Activated T-cell treated with anti-CD3 and anti-CD28 coated beads, Interleukin-2, amount 50 U/mL, for 24 hours (primary cell): Measurements from ENCODE around the gene PRAME.
A peak's percentile ranks its signal among the peaks of the same experiment; 100 is the strongest.
"Not testable (repeated sequence)": the region's sequence is repeated elsewhere in the genome, so short reads cannot be mapped to it uniquely, and the experiment has no call there.

ENCODE experiments used
- DNase-seq: peaks from one replicate; pipeline ENCODE4 v3.0.0-alpha.2; 2020
- H3K27ac Mint-ChIP-seq: 2 replicates; pipeline ENCODE4 v1.8.0; 2020; ENCODE audit warnings: mild to moderate bottlenecking, mixed read lengths
- H3K27me3 Mint-ChIP-seq: 2 replicates; pipeline ENCODE4 v1.8.0; 2020; ENCODE audit warnings: mixed read lengths
- H3K36me3 Mint-ChIP-seq: 2 replicates; pipeline ENCODE4 v1.8.0; 2020; ENCODE audit warnings: low read depth, mixed read lengths
- H3K4me1 Mint-ChIP-seq: 2 replicates; pipeline ENCODE4 v1.8.0; 2020; ENCODE audit warnings: low read depth, mixed read lengths
- H3K4me3 Mint-ChIP-seq: 2 replicates; pipeline ENCODE4 v1.8.0; 2020; ENCODE audit warnings: mild to moderate bottlenecking, moderate library complexity, mixed read lengths
- H3K9me3 Mint-ChIP-seq: 2 replicates; pipeline ENCODE4 v1.8.0; 2020; ENCODE audit warnings: mixed read lengths

The PRAME gene

GRCh38 chr22:22590136-22590891 lies 31.2 kb upstream of the PRAME start:
- Mint-ChIP-seq H3K9me3 (no peaks in the 10 kb centered on the region), H3K27me3 (peaks cover 22% of the 10 kb centered on the region), H3K4me1 (peaks cover 2% of the 10 kb centered on the region), H3K27ac (no peak overlapping the region), H3K36me3 (no peaks in the 10 kb centered on the region), H3K4me3 (no peak overlapping the region)
- DNase-seq: no peak

GRCh38 chr22:22588485-22589164 lies 29.6 kb upstream of the PRAME start:
- no peak overlapping the region for H3K27ac Mint-ChIP-seq
- no peak for DNase-seq
- H3K4me1 Mint-ChIP-seq: no peaks in the 10 kb centered on the region
- H3K9me3 Mint-ChIP-seq: no peaks in the 10 kb centered on the region
- peaks cover 25% of the 10 kb centered on the region for H3K27me3 Mint-ChIP-seq
- no peaks in the 10 kb centered on the region for H3K36me3 Mint-ChIP-seq
- no peak overlapping the region for H3K4me3 Mint-ChIP-seq

GRCh38 chr22:22587577-22588188 lies 28.6 kb upstream of the PRAME start:
- H3K36me3 Mint-ChIP-seq: no peaks in the 10 kb centered on the region
- no peaks in the 10 kb centered on the region for H3K9me3 Mint-ChIP-seq
- DNase-seq: no peak
- H3K27ac Mint-ChIP-seq: no peak overlapping the region
- H3K4me3 Mint-ChIP-seq: no peak overlapping the region
- H3K4me1 Mint-ChIP-seq: no peaks in the 10 kb centered on the region
- H3K27me3 Mint-ChIP-seq: peaks cover 28% of the 10 kb centered on the region

- H3K27me3 Mint-ChIP-seq: peaks cover 19% of the 10 kb centered on the region
These were observed 25.7 kb upstream of the PRAME start for GRCh38 chr22:22584722-22585121.

GRCh38 chr22:22583030-22583429 lies 24.0 kb upstream of the PRAME start:
- Mint-ChIP-seq H3K36me3 (no peaks in the 10 kb centered on the region), H3K27me3 (peaks cover 12% of the 10 kb centered on the region), H3K4me3 (no peak overlapping the region), H3K27ac (no peak overlapping the region), H3K4me1 (no peaks in the 10 kb centered on the region), H3K9me3 (no peaks in the 10 kb centered on the region)
- DNase-seq: no peak

More at GRCh38 chr22:22584722-22585121, 25.7 kb upstream of the PRAME start:
- Mint-ChIP-seq H3K4me1 (no peaks in the 10 kb centered on the region), H3K9me3 (no peaks in the 10 kb centered on the region), H3K4me3 (no peak overlapping the region), H3K36me3 (no peaks in the 10 kb centered on the region), H3K27ac (no peak overlapping the region)
- DNase-seq: no peak

GRCh38 chr22:22581524-22581923 lies 22.5 kb upstream of the PRAME start:
- not testable (repeated sequence) for H3K27ac Mint-ChIP-seq, H3K4me3 Mint-ChIP-seq, H3K4me1 Mint-ChIP-seq, H3K9me3 Mint-ChIP-seq, H3K27me3 Mint-ChIP-seq, H3K36me3 Mint-ChIP-seq, DNase-seq

- Mint-ChIP-seq H3K4me1 (no peaks in the 10 kb centered on the region), H3K36me3 (no peaks in the 10 kb centered on the region), H3K27me3 (peaks cover 6% of the 10 kb centered on the region), H3K4me3 (no peak overlapping the region), H3K9me3 (no peaks in the 10 kb centered on the region), H3K27ac (no peak overlapping the region)
- DNase-seq: no peak
These were observed 21.0 kb upstream of the PRAME start for GRCh38 chr22:22579869-22580604.

- Mint-ChIP-seq H3K27ac (no peak overlapping the region), H3K36me3 (no peaks in the 10 kb centered on the region), H3K27me3 (peaks cover 3% of the 10 kb centered on the region), H3K9me3 (no peaks in the 10 kb centered on the region), H3K4me3 (no peak overlapping the region), H3K4me1 (no peaks in the 10 kb centered on the region)
- no peak for DNase-seq
These were observed 19.8 kb upstream of the PRAME start for GRCh38 chr22:22578702-22579424.

GRCh38 chr22:22576989-22577427 lies 17.9 kb upstream of the PRAME start:
- DNase-seq: no peak
- no peaks in the 10 kb centered on the region for H3K4me1 Mint-ChIP-seq
- H3K36me3 Mint-ChIP-seq: no peaks in the 10 kb centered on the region
- H3K27me3 Mint-ChIP-seq: peaks cover 3% of the 10 kb centered on the region
- no peaks in the 10 kb centered on the region for H3K9me3 Mint-ChIP-seq
- no peak overlapping the region for H3K4me3 Mint-ChIP-seq
- no peak overlapping the region for H3K27ac Mint-ChIP-seq

GRCh38 chr22:22576244-22576988 lies 17.4 kb upstream of the PRAME start:
- no peaks in the 10 kb centered on the region for H3K36me3 Mint-ChIP-seq
- peaks cover 7% of the 10 kb centered on the region for H3K27me3 Mint-ChIP-seq
- no peak overlapping the region for H3K27ac Mint-ChIP-seq
- H3K4me3 Mint-ChIP-seq: no peak overlapping the region
- H3K4me1 Mint-ChIP-seq: no peaks in the 10 kb centered on the region
- peak; percentile 52 for DNase-seq
- no peaks in the 10 kb centered on the region for H3K9me3 Mint-ChIP-seq

- Mint-ChIP-seq H3K27me3 (peaks cover 16% of the 10 kb centered on the region), H3K36me3 (no peaks in the 10 kb centered on the region), H3K4me3 (no peak overlapping the region), H3K4me1 (no peaks in the 10 kb centered on the region), H3K27ac (no peak overlapping the region), H3K9me3 (no peaks in the 10 kb centered on the region)
- DNase-seq: no peak
These were observed 15.3 kb upstream of the PRAME start for GRCh38 chr22:22574361-22574760.

- Mint-ChIP-seq H3K4me1 (no peaks in the 10 kb centered on the region), H3K4me3 (no peak overlapping the region), H3K27ac (no peak overlapping the region), H3K36me3 (no peaks in the 10 kb centered on the region), H3K27me3 (peaks cover 26% of the 10 kb centered on the region), H3K9me3 (no peaks in the 10 kb centered on the region)
- no peak for DNase-seq
These were observed 14.2 kb upstream of the PRAME start for GRCh38 chr22:22573047-22573889.

- no peaks in the 10 kb centered on the region for H3K4me1 Mint-ChIP-seq
These were observed 12.8 kb upstream of the PRAME start for GRCh38 chr22:22571862-22572261.

More at GRCh38 chr22:22571862-22572261, 12.8 kb upstream of the PRAME start:
- no peak for DNase-seq
- no peak overlapping the region for H3K27ac Mint-ChIP-seq
- H3K9me3 Mint-ChIP-seq: no peaks in the 10 kb centered on the region
- H3K27me3 Mint-ChIP-seq: peaks cover 30% of the 10 kb centered on the region
- no peaks in the 10 kb centered on the region for H3K36me3 Mint-ChIP-seq
- H3K4me3 Mint-ChIP-seq: no peak overlapping the region
